Choroid plexus epithelial cell (primary cell): ENCODE results near the gene TRPM8.
A peak's percentile ranks its signal among the peaks of the same experiment; 100 is the strongest.

Experiments
- DNase-seq: peaks from one replicate; pipeline ENCODE4 v3.0.0-alpha.2; 2010; ENCODE audit warnings: low read depth
- H3K4me3 ChIP-seq: 2 replicates; pipeline ENCODE4 v1.5.1; 2011; ENCODE audit warnings: low read depth, mild to moderate bottlenecking, control low read depth, low read length, moderate library complexity
- TF ChIP-seq, protein P1 (sequence below): conservative IDR thresholded peaks from 2 replicates; pipeline ENCODE4 v1.5.1; 2011; ENCODE audit warnings: low read depth, mild to moderate bottlenecking, control low read depth, inconsistent platforms, low read length, moderate library complexity

The TRPM8 gene

DNA sequence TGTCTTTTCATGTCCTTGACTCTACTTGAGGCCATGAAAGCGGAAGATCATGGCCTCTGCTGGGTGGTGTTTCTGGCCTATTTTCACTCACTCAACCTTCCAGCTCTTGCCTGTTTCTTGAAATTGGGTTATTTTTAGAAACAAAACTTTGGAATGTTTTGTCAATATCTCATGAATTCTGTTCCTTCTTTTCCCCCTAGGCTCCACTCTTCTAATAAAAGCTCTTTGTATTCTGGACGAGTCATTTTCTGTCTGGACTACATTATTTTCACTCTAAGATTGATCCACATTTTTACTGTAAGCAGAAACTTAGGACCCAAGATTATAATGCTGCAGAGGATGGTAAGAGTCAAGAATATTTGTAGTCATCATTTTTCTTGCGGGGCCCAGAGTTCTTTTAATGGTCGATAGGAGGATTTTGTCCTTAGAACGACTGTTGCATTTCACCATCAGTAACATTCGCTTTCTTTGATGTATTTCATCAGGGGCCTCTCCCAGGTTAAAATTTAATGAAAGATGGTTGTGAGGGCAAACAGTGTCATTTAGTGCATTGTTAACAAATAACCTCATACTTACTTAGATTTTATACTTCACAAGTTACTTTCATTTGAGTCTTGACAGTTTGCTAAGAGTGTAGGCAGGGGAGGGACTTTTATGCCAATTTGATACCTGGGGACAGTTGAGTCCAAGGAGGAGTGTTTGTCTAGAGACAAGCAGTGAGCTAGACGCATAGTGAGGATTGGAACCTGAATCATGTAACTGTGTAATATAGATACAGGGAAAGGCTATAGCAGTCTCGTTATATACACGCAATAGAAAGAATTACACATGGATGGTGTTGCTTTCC, 64.6 kb downstream of the TRPM8 start:
- H3K4me3 ChIP-seq: no peak overlapping the region
- no peak for DNase-seq
- TF ChIP-seq, protein P1, sequence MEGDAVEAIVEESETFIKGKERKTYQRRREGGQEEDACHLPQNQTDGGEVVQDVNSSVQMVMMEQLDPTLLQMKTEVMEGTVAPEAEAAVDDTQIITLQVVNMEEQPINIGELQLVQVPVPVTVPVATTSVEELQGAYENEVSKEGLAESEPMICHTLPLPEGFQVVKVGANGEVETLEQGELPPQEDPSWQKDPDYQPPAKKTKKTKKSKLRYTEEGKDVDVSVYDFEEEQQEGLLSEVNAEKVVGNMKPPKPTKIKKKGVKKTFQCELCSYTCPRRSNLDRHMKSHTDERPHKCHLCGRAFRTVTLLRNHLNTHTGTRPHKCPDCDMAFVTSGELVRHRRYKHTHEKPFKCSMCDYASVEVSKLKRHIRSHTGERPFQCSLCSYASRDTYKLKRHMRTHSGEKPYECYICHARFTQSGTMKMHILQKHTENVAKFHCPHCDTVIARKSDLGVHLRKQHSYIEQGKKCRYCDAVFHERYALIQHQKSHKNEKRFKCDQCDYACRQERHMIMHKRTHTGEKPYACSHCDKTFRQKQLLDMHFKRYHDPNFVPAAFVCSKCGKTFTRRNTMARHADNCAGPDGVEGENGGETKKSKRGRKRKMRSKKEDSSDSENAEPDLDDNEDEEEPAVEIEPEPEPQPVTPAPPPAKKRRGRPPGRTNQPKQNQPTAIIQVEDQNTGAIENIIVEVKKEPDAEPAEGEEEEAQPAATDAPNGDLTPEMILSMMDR: no peak

DNA sequence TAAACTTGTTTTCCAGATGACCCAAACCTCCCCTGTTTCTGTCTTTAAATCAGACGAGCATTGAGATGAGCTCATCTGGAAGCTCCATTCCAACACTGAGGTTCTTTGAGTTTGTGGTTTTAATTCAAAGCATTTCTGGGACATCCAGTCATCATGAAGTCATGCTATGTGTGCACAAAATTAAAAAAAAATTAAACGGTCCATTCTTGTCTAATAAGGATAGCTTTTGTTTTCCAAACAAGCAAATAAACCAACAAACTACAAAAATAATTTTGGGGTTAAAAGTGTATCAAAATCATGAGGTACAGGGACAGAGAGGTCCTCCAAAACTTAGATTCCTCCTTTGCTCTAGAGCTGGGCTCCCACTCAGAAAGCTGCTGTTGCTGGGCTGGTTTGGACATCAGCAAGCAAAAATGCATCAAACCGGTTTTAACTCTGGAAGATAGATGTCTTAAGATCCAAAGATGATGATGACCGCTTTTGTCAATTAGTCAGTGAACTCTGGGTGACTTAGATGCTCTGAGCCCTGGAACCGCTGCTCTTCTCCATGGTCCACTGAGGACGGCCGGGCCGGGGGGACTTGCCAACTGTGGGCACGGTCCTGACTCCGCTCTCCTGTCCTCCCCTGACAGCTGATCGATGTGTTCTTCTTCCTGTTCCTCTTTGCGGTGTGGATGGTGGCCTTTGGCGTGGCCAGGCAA, 65.4 kb downstream of the TRPM8 start:
- TF ChIP-seq, protein P1: no peak
- DNase-seq: peak; percentile 92
- no peak overlapping the region for H3K4me3 ChIP-seq

DNA sequence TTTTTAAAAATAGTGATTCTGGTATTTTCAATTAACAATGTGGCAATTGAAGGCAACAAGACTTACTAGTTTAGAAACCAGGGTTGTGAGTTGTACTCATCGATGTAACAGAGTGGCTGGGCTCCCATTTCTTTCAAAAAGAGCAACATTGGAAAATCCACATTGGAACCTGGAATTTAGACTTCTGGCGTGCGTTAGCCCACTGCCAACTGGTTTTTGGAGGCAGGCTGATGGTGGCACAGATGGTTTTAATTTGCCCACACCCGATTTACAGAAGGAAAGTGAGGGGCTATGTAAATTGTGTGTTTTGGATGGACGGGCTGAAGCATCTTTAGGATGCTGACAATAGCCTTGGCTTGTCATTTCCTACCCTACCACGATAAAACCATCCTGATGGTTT, 66.3 kb downstream of the TRPM8 start:
- no peak overlapping the region for H3K4me3 ChIP-seq
- no peak for DNase-seq
- TF ChIP-seq, protein P1: no peak

DNA sequence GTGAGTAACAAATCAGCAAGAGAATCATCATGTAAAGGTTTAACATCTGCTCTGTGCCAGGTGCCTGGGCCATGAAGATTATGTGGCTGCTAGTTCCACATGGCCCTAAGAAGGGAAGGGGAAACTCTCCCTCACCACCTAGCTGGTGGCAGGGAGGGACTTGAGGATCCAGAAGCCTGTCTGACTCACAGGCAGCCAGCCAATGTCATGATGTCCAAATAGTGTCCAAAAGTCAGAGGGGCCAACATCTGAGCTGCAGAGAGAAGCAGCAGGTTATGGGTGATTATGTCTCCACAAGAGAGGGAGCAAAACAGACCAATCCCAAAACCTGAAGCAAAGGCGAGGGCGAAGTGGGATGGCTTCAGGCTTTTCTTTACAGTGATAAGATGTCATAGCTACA, 71.4 kb downstream of the TRPM8 start:
- no peak overlapping the region for H3K4me3 ChIP-seq
- TF ChIP-seq, protein P1: no peak
- DNase-seq: no peak

DNA sequence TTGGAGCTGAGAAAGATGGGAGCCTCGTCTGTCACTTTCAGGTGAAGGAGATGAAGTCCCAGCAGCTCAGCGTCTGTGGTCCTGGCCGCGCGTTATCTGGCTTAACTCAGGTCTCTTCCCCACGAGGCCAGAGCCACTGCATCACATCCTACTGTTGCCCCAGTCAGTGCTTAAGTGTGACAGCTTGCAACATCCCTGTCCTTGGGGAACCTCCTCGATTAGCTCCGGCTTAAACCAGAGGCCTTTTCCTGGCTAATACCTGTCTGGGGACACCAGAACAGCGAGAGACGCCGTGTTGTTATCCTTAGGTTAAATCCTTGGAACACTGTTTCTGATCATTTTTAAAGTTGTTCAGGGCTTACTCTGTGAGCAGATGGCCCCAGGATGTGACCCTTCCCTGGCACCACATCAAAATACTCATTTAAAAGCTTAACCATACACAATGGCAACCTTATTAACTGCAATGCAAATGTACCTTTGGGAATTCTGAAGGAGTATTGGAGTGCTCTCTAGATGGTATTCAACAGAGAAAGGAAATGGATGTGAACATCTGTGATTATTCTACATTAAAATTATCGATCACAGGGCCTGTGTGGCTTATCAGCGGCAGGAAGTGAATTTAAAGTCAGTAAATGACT, 72.2 kb downstream of the TRPM8 start:
- no peak overlapping the region for H3K4me3 ChIP-seq
- TF ChIP-seq, protein P1: no peak
- no peak for DNase-seq

DNA sequence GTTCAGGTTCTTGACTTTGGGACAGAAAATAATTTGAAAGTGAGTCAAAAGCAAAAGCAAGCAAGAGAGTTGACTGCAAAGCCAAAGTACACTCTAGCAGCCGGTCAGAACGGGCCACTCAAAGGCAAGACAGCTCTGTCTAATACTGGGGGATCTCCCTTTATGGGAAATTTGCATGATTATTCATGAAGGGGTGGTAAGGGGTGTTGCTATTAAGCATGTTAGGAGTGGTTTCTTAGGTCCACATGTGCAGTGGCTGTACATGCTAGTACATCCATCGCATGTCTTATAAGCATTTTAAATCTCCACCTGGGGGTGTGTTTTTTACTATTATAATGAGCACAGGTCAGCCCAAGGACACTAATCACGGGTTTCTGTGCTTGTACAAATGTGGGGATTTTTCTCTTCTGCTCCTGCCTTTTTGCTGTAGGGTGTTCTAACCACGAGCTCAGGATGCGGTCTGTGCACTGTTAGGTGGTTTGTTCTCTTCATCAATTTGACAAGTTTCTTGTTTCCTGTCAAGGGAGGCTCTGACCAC, 73.2 kb downstream of the TRPM8 start:
- no peak overlapping the region for H3K4me3 ChIP-seq
- TF ChIP-seq, protein P1: no peak
- DNase-seq: no peak
